Astrocyte of the spinal cord (primary cell): Measurements from ENCODE around the gene NRROS.
A peak's percentile ranks its signal among the peaks of the same experiment; 100 is the strongest.

Source experiments
- DNase-seq: peaks from one replicate; pipeline ENCODE4 v3.0.0; 2011; ENCODE audit warnings: low read depth, low spot score
- H3K4me3 ChIP-seq: 2 replicates; pipeline ENCODE4 v1.5.1; 2011; ENCODE audit warnings: low read depth, mild to moderate bottlenecking, low read length, moderate library complexity
- CTCF ChIP-seq: IDR thresholded peaks from 2 replicates; pipeline ENCODE4 v1.5.1; 2012; ENCODE audit warnings: low read depth, mild to moderate bottlenecking, low read length, inconsistent platforms
- in situ Hi-C: cut with HindIII; loops from 2 replicates; pipeline ENCODE4 v1.10.0; 2017; ENCODE audit warnings: low sequenced_read_pairs

NRROS gene

GRCh38 chr3:196624907-196625306 is 14.6 kb upstream of the NRROS start:
- TF ChIP-seq CTCF, result no peak
- no peak overlapping the region for H3K4me3 ChIP-seq
- in situ Hi-C loops, result no loop called here
- no peak for DNase-seq

- H3K4me3 ChIP-seq, result no peak overlapping the region
- in situ Hi-C loops, result no loop called here
- DNase-seq, result no peak
Measured at GRCh38 chr3:196625331-196625730, 14.2 kb upstream of the NRROS start.

GRCh38 chr3:196627918-196628231 is 11.6 kb upstream of the NRROS start:
- DNase-seq, result no peak
- in situ Hi-C loops, result no loop called here
- no peak for TF ChIP-seq CTCF

More at GRCh38 chr3:196625331-196625730, 14.2 kb upstream of the NRROS start:
- TF ChIP-seq CTCF, result no peak

GRCh38 chr3:196629228-196629627 is 10.3 kb upstream of the NRROS start:
- DNase-seq, result no peak
- no peak for TF ChIP-seq CTCF
- H3K4me3 ChIP-seq, result no peak overlapping the region
- in situ Hi-C loops, result no loop called here

More at GRCh38 chr3:196627918-196628231, 11.6 kb upstream of the NRROS start:
- no peak overlapping the region for H3K4me3 ChIP-seq

- in situ Hi-C loops, result no loop called here
- no peak for TF ChIP-seq CTCF
- H3K4me3 ChIP-seq, result peak overlapping the region; percentile 58
- DNase-seq, result no peak
Measured at GRCh38 chr3:196631682-196632045, 7.8 kb upstream of the NRROS start.

GRCh38 chr3:196632046-196632751 is 7.3 kb upstream of the NRROS start:
- DNase-seq, result peak; percentile 67
- peak; percentile 5 for TF ChIP-seq CTCF
- peak overlapping the region; percentile 58 for H3K4me3 ChIP-seq
- in situ Hi-C loops, result no loop called here
